Heart right ventricle (tissue), 16 donors: ENCODE measurements around the gene NOS1AP. TPM values are rescaled to one million over a fixed set of nuclear protein-coding genes. Genes with fewer than 3 reads are reported as not detected.

Source experiments
- ATAC-seq, 8 donors: fragments of 200-7000 bp; cut with Tn5 transposase; one replicate each; pipeline ENCODE4 v1.9.1; 2020; ENCODE audit warnings: mild to moderate bottlenecking in 8 of 8, moderate library complexity in 8 of 8, moderate number of reproducible peaks in 1 of 8
- DNase-seq, 2 donors: peaks; one replicate each; pipeline ENCODE4 v3.0.0-alpha.2; 2020
- H3K27ac ChIP-seq, 10 donors: fragments of 200-600 bp; sonication (generic) in 2 of 10; one replicate each; pipeline versions ENCODE4 v1.5.0 to v1.8.0; 2020 to 2022; ENCODE audit warnings: mild to moderate bottlenecking in 3 of 10
- H3K27me3 ChIP-seq, 7 donors: fragments of 200-600 bp; one replicate each; pipeline ENCODE4 v1.8.0; 2021 to 2022; ENCODE audit warnings: mild to moderate bottlenecking in 2 of 7
- H3K36me3 ChIP-seq, 9 donors: fragments of 200-600 bp; sonication (generic) in 1 of 9; one replicate each; pipeline versions ENCODE4 v1.5.0 to v1.8.0; 2020 to 2022; ENCODE audit warnings: mild to moderate bottlenecking in 2 of 9
- H3K4me1 ChIP-seq, 9 donors: fragments of 200-600 bp; sonication (generic) in 1 of 9; one replicate each; pipeline versions ENCODE4 v1.5.0 to v1.8.0; 2020 to 2022; ENCODE audit warnings: mild to moderate bottlenecking in 4 of 9
- H3K4me3 ChIP-seq, 10 donors: fragments of 200-600 bp; sonication (generic) in 2 of 10; one replicate each; pipeline versions ENCODE4 v1.5.0 to v1.8.0; 2020 to 2022; ENCODE audit warnings: mild to moderate bottlenecking in 7 of 10, moderate library complexity in 2 of 10
- H3K9me3 ChIP-seq, 11 donors: fragments of 200-600 bp in 10 of 11; sonication (generic) in 2 of 11; one replicate each; pipeline versions ENCODE4 v1.5.0 to v1.8.0; 2013 to 2022; ENCODE audit warnings: mild to moderate bottlenecking in 2 of 11, control low read depth in 1 of 11, moderate library complexity in 1 of 11
- CTCF ChIP-seq, 9 donors: fragments of 200-600 bp; sonication (generic) in 2 of 9; IDR thresholded peaks; one replicate each; pipeline versions ENCODE4 v1.5.0 to v1.8.0; 2021 to 2022; ENCODE audit warnings: antibody characterized with exemption in 9 of 9, mild to moderate bottlenecking in 5 of 9, moderate library complexity in 1 of 9
- WGBS, 2 donors: extraction: QIAGEN DNeasy Blood & Tissue Kit; methylation state at CpG; one replicate each; pipeline ENCODE4 v1.1.7; 2013; ENCODE audit warnings: inconsistent platforms in 1 of 2; 5-methylcytosine and 5-hydroxymethylcytosine counted together
- intact Hi-C, 10 donors: fragments of 100-400 bp; cut with DNase I; formaldehyde crosslinking; loops; one replicate each; pipeline versions ENCODE4 v1.11.1 to v1.14.2; 2022
- polyA plus RNA-seq, 2 donors: library from polyadenylated mRNA; stranded (reverse); fragments of 200-250 nt; gene quantifications; one replicate each; pipeline ENCODE4 v1.2.3, GENCODE V29; 2013
- total RNA-seq, 10 donors: library from RNA; stranded (reverse); fragmentation: NEBNext Ultra II Directional in 3 of 10; extraction: Animal tissue kit (Norgen Biotek cat#: 25700) in 3 of 10; gene quantifications; one replicate each; pipeline versions ENCODE4 v1.2.1 to v1.2.4, GENCODE V29; 2021 to 2023
- donor health status: Arrhythmogenic right ventricular cardiomyopathy.
- donor health status: ischemic (EF 13 %, LVEDD 7.1; RV severe dilation, severe dysfunction).
- donor health status: healthy with polysubstance abuse.
- donor health status: DM: no; HTN: yes; CAD: no.
- donor health status: DM: no; HTN: no; CAD: no.
- donor health status: ischemic (EF 25% LVEDD 6.9; RV normal size, moderate dysfunction).
- donor health status: ischemic (EF 25% LVEDD 5.7; RV mildly dilated, moderate dysfunction).
- donor health status: healthy.
- donor health status: DM: yes; HTN: yes; CAD: no.
- donor health status: Ischemic cardiomyopathy.
- donor health status: ischemic (EF 35%, LVEDD 5.7; RV mildly dilated, moderate dysfunction).
- donor health status: nonischemic (EF 11% LVEDD 7.7; RV severe dilation, severe dysfunction).
- donor health status: DM: yes; HTN: yes; CAD: no.
- donor health status: PGD.
- donor health status: ischemic (EF 29% LVEDD 5.4; RV normal size, mild dysfunction).
- donor health status: nonischemic (EF 23%, LVEDD 6.1; RV moderate dilation, normal function).

Gene NOS1AP
- total and polyA plus RNA-seq, 12 donors, result 0.19 to 7.1 (median 4.6) TPM

DNA sequence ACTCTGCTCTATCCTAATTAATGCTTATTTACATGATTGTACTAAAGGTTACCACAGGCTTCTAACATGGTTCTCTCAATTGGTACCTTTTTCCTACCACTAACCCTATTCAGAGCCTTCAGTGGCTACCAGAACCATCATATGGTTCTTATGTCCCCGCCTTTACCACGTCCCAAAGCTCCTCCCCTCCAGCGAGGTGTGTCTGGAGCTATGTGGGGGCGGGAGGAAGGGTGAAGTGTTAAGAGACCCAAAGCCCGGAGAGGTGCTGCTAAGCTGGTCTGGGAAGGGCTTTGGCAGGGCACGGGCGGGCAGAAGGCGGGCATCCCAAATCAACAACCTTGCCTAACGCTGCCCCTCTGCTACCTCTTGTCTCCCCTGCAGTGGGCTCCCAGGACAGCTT lies 297.2 kb downstream of the NOS1AP start:
- peak overlapping the region in 8 of 10 donors; percentile 21 to 60 (median 34) for H3K4me3 ChIP-seq
- no peak for DNase-seq
- intact Hi-C loops, result no loop called here
- peaks cover 0 to 24% (median 0%) of the 10 kb centered on the region in 9 donors for H3K36me3 ChIP-seq
- H3K27me3 ChIP-seq, result no peaks in the 10 kb centered on the region
- ATAC-seq, result peak in 4 of 8 donors; percentile 16 to 45 (median 22)
- no peaks in the 10 kb centered on the region for H3K4me1 ChIP-seq
- no peak for TF ChIP-seq CTCF (IDR thresholded peaks at IDR 0.05)
- WGBS, 2 donors, result 73 to 84% methylated on average over 9 of the region's 9 CpGs
- H3K9me3 ChIP-seq, result no peaks in the 10 kb centered on the region
- no peak overlapping the region for H3K27ac ChIP-seq

DNA sequence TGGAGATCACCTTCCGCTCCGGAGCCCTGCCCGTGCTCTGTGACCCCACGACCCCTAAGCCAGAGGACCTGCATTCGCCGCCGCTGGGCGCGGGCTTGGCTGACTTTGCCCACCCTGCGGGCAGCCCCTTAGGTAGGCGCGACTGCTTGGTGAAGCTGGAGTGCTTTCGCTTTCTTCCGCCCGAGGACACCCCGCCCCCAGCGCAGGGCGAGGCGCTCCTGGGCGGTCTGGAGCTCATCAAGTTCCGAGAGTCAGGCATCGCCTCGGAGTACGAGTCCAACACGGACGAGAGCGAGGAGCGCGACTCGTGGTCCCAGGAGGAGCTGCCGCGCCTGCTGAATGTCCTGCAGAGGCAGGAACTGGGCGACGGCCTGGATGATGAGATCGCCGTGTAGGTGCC lies 297.6 kb downstream of the NOS1AP start:
- Histone ChIP-seq H3K9me3 (no peaks in the 10 kb centered on the region), H3K4me1 (peaks cover 0 to 1% (median 0%) of the 10 kb centered on the region in 9 donors), H3K4me3 (peak overlapping the region in 8 of 10 donors; percentile 21 to 60 (median 34)), H3K27ac (no peak overlapping the region), H3K36me3 (peaks cover 0 to 24% (median 0%) of the 10 kb centered on the region in 9 donors), H3K27me3 (no peaks in the 10 kb centered on the region)
- no peak for TF ChIP-seq CTCF (IDR thresholded peaks at IDR 0.05)
- 71% methylated on average over 36 of the region's 36 CpGs for WGBS, 2 donors
- peak; percentile 9 to 26 for DNase-seq
- peak in 3 of 8 donors; percentile 53 to 82 (median 69) for ATAC-seq
- intact Hi-C loops, result no loop called here

DNA sequence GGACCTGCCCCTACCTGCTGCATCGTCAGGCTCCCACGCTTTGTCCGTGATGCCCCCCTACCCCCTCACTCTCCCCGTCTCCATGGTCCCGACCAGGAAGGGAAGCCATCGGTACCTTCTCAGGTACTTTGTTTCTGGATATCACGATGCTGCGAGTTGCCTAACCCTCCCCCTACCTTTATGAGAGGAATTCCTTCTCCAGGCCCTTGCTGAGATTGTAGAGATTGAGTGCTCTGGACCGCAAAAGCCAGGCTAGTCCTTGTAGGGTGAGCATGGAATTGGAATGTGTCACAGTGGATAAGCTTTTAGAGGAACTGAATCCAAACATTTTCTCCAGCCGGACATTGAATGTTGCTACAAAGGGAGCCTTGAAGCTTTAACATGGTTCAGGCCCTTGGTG lies 298.3 kb downstream of the NOS1AP start:
- Histone ChIP-seq H3K9me3 (no peaks in the 10 kb centered on the region), H3K27me3 (no peaks in the 10 kb centered on the region), H3K4me3 (no peak overlapping the region), H3K4me1 (peaks cover 0 to 4% (median 0%) of the 10 kb centered on the region in 9 donors), H3K36me3 (peaks cover 0 to 24% (median 0%) of the 10 kb centered on the region in 9 donors), H3K27ac (no peak overlapping the region)
- no peak for TF ChIP-seq CTCF (IDR thresholded peaks at IDR 0.05)
- no peak for DNase-seq
- no peak for ATAC-seq
- WGBS, 2 donors, result 87 to 91% methylated on average over 10 of the region's 10 CpGs
- intact Hi-C loops, result no loop called here

- Histone ChIP-seq H3K27ac (no peak overlapping the region), H3K4me1 (peaks cover 0 to 4% (median 0%) of the 10 kb centered on the region in 9 donors), H3K36me3 (peaks cover 0 to 24% (median 0%) of the 10 kb centered on the region in 9 donors), H3K9me3 (no peaks in the 10 kb centered on the region), H3K27me3 (no peaks in the 10 kb centered on the region), H3K4me3 (no peak overlapping the region)
- no peak for TF ChIP-seq CTCF (IDR thresholded peaks at IDR 0.05)
- ATAC-seq (no peak), DNase-seq (no peak)
- intact Hi-C loops, result no loop called here
- 71 to 84% methylated on average over 4 of the region's 4 CpGs for WGBS, 2 donors
These were observed 299.0 kb downstream of the NOS1AP start for GRCh38 chr1:162368451-162368850.
